LHCN-M2 (cell line): ENCODE results near the gene TULP4. TPM values are rescaled to one million over a fixed set of nuclear protein-coding genes. Genes with fewer than 3 reads are reported as not detected.
A peak's percentile ranks its signal among the peaks of the same experiment; 100 is the strongest.
"Not testable (repeated sequence)": the region's sequence is repeated elsewhere in the genome, so short reads cannot be mapped to it uniquely, and the experiment has no call there.

Experiments used
- DNase-seq: peaks from one replicate; pipeline ENCODE4 v3.0.0-alpha.2; 2012; ENCODE audit warnings: low read depth
- total RNA-seq: library from RNA; depleted of rRNA; stranded (reverse); fragments of >200 nt; gene quantifications from 2 replicates; pipeline ENCODE4 v1.2.3, GENCODE V29; 2014

TULP4 gene
- total RNA-seq, 1 experiment from 2014 or later: 95.8 TPM

DNA sequence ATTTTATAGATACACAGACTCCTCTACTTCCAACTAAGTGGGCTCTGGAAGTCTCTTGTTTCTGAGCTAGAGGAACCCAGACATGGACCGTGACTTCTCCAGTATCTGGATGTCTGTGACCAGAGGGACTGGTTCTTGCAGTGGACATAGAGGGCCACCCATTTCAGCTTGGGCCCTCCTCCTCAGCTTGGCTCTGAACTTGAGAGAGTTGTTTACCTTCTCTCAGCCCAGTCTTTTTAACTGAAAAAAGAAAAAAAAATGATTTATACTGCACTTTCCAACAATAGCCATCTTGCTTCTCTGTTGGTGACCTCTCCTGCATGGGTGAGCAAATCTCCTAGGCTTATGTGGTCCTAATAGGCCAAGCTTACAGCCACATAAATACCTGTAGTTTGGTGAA lies 187.3 kb downstream of the TULP4 start:
- no peak for DNase-seq

GRCh38 chr6:158500016-158500735 lies 187.9 kb downstream of the TULP4 start:
- DNase-seq: peak; percentile 98

- DNase-seq: no peak
These were observed 189.3 kb downstream of the TULP4 start for GRCh38 chr6:158501360-158502262.

DNA sequence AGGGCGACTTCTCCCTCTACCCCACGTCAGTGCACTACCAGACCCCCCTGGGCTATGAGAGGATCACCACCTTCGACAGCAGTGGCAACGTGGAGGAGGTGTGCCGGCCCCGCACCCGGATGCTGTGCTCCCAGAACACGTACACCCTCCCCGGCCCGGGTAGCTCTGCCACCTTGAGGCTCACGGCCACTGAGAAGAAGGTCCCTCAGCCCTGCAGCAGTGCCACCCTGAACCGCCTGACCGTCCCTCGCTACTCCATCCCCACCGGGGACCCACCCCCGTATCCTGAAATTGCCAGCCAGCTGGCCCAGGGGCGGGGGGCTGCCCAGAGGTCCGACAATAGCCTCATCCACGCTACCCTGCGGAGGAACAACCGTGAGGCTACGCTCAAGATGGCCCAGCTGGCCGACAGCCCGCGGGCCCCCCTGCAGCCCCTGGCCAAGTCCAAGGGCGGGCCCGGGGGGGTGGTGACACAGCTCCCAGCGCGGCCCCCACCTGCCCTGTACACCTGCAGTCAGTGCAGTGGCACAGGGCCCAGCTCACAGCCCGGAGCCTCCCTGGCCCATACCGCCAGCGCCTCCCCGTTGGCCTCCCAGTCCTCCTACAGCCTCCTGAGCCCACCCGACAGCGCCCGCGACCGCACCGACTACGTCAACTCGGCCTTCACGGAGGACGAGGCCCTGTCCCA lies 190.1 kb downstream of the TULP4 start:
- DNase-seq: no peak

- DNase-seq: no peak
These were observed 191.0 kb downstream of the TULP4 start for GRCh38 chr6:158503222-158503621.

DNA sequence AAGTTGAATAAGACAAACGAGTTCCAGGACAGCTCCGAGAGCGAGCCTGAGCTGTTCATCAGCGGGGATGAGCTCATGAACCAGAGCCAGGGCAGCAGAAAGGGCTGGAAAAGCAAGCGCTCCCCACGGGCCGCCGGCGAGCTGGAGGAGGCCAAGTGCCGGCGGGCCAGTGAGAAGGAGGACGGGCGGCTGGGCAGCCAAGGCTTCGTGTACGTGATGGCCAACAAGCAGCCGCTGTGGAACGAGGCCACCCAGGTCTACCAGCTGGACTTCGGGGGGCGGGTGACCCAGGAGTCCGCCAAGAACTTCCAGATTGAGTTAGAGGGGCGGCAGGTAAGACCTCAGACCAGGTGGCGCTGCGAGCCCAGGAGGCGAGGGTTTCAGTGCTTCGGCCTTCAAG lies 191.6 kb downstream of the TULP4 start:
- no peak for DNase-seq

- no peak for DNase-seq
These were observed 192.9 kb downstream of the TULP4 start for GRCh38 chr6:158505194-158505593.

GRCh38 chr6:158506601-158507000 lies 194.3 kb downstream of the TULP4 start:
- no peak for DNase-seq

GRCh38 chr6:158507174-158507573 lies 194.9 kb downstream of the TULP4 start:
- no peak for DNase-seq

DNA sequence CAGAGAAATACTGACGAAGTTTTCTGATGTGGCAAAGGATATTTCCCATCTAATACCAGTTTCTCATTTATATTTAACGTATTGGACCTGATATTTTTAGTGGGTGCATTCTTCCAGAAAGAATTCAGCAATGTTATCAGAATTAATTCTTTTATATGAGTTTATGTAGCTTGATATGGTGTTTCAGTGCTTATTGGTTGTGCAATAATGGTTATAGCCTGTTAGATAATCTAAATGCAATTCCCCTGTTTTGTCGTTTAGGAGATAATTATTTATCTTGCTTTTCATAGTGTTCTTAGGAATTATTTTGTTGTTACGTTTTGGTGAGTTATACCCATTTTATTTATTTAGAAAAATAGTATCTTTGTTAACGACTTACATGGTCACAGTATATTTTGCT lies 196.2 kb downstream of the TULP4 start:
- no peak for DNase-seq

GRCh38 chr6:158509465-158509864 lies 197.2 kb downstream of the TULP4 start:
- no peak for DNase-seq

- no peak for DNase-seq
These were observed 200.5 kb downstream of the TULP4 start for GRCh38 chr6:158512809-158513208.

DNA sequence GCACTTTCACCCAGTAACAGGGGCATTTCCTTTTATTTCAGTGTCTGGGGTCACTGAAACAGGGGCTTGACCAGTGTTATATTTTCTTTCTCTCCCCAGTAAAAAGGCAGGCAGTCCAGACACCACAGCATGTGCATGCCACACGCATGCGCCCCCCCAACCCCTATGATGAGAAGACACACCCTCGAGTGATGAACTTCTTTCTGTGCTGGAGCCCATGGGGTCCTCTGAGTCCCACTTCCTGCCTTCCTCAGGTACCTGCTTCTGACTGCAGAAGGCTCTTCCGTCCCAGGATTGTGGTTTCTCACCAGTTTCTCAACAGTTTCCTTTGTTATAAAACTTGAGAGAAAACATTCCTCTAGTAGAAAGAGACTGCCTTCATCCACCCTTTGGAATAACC lies 201.9 kb downstream of the TULP4 start:
- no peak for DNase-seq

GRCh38 chr6:158514991-158515390 lies 202.7 kb downstream of the TULP4 start:
- DNase-seq: no peak

DNA sequence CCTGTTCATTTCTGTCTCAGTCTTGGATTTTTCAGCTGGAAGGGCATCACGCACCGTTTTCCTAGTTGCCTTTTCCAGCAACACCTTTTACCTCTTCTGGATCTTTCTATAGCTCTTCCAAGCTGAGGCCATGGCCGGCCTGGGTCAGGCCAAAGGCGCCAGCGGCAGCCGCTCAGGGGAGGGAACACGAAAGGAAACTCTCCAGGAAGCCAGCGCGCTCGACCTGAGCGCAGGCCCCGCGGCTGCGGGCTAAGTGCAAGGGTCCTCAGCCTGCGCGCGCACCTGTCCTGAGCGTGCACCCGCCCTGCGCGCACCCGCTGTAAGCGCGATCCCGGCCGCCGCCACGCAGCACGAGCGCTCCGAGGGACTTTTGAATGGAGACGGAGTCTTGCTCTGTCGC lies 203.8 kb downstream of the TULP4 start:
- DNase-seq: no peak

DNA sequence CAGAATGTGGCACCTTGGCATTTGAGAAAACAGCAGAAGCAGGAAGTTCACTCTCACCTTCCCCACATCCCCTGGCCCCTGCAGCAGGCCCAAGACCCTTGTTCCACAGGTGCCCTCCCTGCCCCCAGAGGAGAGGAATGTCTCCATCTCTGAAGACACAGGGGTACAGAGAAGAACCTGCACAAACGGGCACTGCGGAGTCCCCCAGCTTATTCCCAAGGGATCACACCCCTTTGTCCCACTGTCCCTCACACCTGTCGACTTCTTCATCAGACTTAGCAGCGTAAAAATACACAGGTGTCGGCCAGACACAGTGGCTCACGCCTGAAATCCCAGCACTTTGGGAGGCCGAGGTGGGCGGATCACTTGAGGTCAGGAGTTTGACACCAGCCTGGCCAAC lies 204.8 kb downstream of the TULP4 start:
- no peak for DNase-seq

- no peak for DNase-seq
These were observed 205.3 kb downstream of the TULP4 start for GRCh38 chr6:158517581-158517980.

DNA sequence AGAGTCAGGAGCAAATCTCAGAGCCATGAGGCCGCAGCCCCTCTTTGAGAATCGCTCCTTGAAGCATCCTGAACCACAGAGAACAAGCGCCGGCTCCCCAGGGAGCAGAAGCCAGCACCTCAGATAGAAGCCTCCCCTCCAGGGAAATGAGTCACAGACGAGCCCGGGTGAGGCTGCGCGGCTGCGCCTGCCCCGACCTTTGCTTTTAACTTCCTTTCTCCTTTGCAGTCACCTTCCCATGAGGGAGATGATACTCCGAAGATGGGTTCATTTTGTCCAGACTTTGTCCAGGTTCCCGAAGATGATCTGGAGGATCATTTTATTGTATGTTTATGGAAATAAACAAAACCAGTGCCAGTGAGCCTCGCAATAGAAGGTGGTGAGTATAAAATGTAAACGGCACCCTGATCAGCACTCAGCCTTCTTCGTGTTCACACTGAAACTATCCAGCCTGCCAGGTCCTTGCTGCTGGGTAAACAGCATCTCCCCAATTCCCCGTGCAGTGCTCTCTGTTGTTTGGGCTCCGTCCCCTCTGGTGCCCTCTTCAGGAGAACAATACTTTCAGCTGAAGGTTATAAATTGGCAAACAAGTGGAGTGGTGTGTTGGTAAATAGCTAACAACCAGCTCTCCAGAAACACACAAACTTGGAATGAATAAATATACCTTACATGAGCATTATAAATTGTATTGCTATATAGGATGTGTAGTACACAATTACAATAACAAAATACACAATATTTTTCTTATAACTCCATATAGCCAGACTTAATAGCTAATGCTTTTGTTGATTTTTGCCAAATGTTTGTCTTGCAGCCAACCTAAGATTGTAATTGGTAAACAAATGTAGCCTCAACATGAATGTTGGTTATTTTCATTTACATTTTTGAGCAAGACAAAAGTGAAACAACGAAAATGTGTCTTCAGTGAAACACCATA lies 206.2 kb downstream of the TULP4 start:
- peak; percentile 91 for DNase-seq

GRCh38 chr6:158519300-158519699 lies 207.0 kb downstream of the TULP4 start:
- DNase-seq: no peak

- DNase-seq: no peak
These were observed 207.5 kb downstream of the TULP4 start for GRCh38 chr6:158519761-158520160.

DNA sequence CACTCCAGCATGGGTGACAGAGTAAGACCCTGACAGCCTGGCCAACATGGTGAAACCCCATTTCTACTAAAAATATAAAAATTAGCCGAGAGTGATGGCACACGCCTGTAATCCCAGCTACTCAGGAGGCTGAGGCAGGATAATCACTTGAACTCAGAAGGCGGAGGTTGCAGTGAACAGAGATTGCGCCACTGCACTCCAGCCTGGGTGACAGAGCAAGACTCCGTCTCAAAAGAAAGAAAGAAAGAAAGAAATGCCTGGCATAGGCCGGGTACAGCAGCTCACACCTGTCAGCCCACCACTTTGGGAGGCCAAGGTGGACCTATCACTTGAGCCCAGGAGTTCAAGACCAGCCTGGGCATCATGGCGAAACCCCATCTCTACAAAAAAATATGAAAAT lies 208.7 kb downstream of the TULP4 start:
- not testable (repeated sequence) for DNase-seq
